ENCODE measurements around the gene RNU6-8. TPM values are rescaled to one million over a fixed set of nuclear protein-coding genes. Genes with fewer than 3 reads are reported as not detected.

The RNU6-8 gene
- total and polyA plus RNA-seq, 2 donors (not counting 1 experiment from before 2014, with no cell fraction given): not detected

GRCh38 chr14:32252030-32252670, 49.1 kb upstream of the RNU6-8 start:
- intact Hi-C loops (cut with micrococcal nuclease): loop anchor here (1.0 kb wide), 4 partner anchors 49 to 742 kb away; partner anchors contain the start of gene RNU6-8
- Histone ChIP-seq H3K79me2 (ENCODE audit: control insufficient read depth, insufficient read depth, low read length) (no peaks in the 10 kb centered on the region), H3K4me2 (replicated peaks; ENCODE audit: low read depth, low read length, poor library complexity, severe bottlenecking) (peak overlapping the region; percentile 19), H3K27me3 (replicated peaks in 1 of 4; ENCODE audit: control extremely low read depth in 1 of 4, control insufficient read depth in 3 of 4, insufficient read depth in 4 of 4, low read length in 3 of 4) (no peaks in the 10 kb centered on the region), H3K36me3 (replicated peaks in 1 of 2; ENCODE audit: control extremely low read depth in 1 of 2, control insufficient read depth in 1 of 2, extremely low read depth in 1 of 2, insufficient read depth in 2 of 2, low read length in 1 of 2) (no peaks in the 10 kb centered on the region), H3K9me3 (ENCODE audit: control extremely low read depth in 1 of 3, control insufficient read depth in 2 of 3, insufficient read depth in 1 of 3, low read length in 2 of 3) (no peaks in the 10 kb centered on the region), H3K27ac (ENCODE audit: low read length in 2 of 2) (no peak overlapping the region), H3K4me3 (ENCODE audit: control extremely low read depth in 1 of 5, extremely low read depth in 1 of 5, insufficient read depth in 1 of 5, low read depth in 2 of 5, low read length in 4 of 5) (no peak overlapping the region), H3K9ac (ENCODE audit: low read length) (no peak overlapping the region), H2AFZ (ENCODE audit: insufficient read depth, low read depth, low read length, poor library complexity, severe bottlenecking) (peak overlapping the region; percentile 40), H4K20me1 (ENCODE audit: control insufficient read depth, insufficient read depth, low read length, poor library complexity, severe bottlenecking) (no peaks in the 10 kb centered on the region), H3K4me1 (ENCODE audit: control insufficient read depth in 2 of 2, insufficient read depth in 2 of 2, low read length in 2 of 2) (peaks cover 0 to 5% of the 10 kb centered on the region in 2 donors)
- H3K4me3 Mint-ChIP-seq: no peak overlapping the region
- WGBS (ENCODE audit: insufficient coverage): 100% methylated on average over 1 of the region's 3 CpGs
- no peak overlapping the region for H3K27ac Mint-ChIP-seq
- CTCF ChIA-PET: interaction anchor here (0.8 to 8.7 kb wide), 28 partner anchors 7 to 795 kb away, joined by 3 to 303 read pairs (median 4); partner anchors contain the start of genes ARHGAP5 and DTD2
- no peaks in the 10 kb centered on the region for H3K4me1 Mint-ChIP-seq
- TF ChIP-seq CTCF (IDR thresholded peaks at IDR 0.05) (peak; percentile 87), EZH2 (IDR thresholded peaks at IDR 0.05; ENCODE audit: borderline replicate concordance, insufficient read depth, low read depth, low read length, poor library complexity, severe bottlenecking) (no peak)
- H3K9me3 Mint-ChIP-seq (ENCODE audit: insufficient read depth): no peaks in the 10 kb centered on the region
- ATAC-seq (ENCODE audit: low read depth) (peak; percentile 90), DNase-seq (peak; percentile 77)
- POLR2A ChIA-PET: no interaction called here
- no peaks in the 10 kb centered on the region for H3K27me3 Mint-ChIP-seq

- Histone ChIP-seq H3K36me3 (replicated peaks in 1 of 2; ENCODE audit: control extremely low read depth in 1 of 2, control insufficient read depth in 1 of 2, extremely low read depth in 1 of 2, insufficient read depth in 2 of 2, low read length in 1 of 2) (no peaks in the 10 kb centered on the region), H3K9me3 (ENCODE audit: control extremely low read depth in 1 of 3, control insufficient read depth in 2 of 3, insufficient read depth in 1 of 3, low read length in 2 of 3) (no peaks in the 10 kb centered on the region), H3K27ac (ENCODE audit: low read length in 2 of 2) (no peak overlapping the region), H3K4me3 (ENCODE audit: control extremely low read depth in 1 of 5, extremely low read depth in 1 of 5, insufficient read depth in 1 of 5, low read depth in 2 of 5, low read length in 4 of 5) (no peak overlapping the region), H3K27me3 (replicated peaks in 1 of 4; ENCODE audit: control extremely low read depth in 1 of 4, control insufficient read depth in 3 of 4, insufficient read depth in 4 of 4, low read length in 3 of 4) (no peaks in the 10 kb centered on the region), H4K20me1 (ENCODE audit: control insufficient read depth, insufficient read depth, low read length, poor library complexity, severe bottlenecking) (no peaks in the 10 kb centered on the region), H2AFZ (ENCODE audit: insufficient read depth, low read depth, low read length, poor library complexity, severe bottlenecking) (peak overlapping the region; percentile 40), H3K4me1 (ENCODE audit: control insufficient read depth in 2 of 2, insufficient read depth in 2 of 2, low read length in 2 of 2) (peaks cover 0 to 5% of the 10 kb centered on the region in 2 donors), H3K9ac (ENCODE audit: low read length) (no peak overlapping the region), H3K4me2 (replicated peaks; ENCODE audit: low read depth, low read length, poor library complexity, severe bottlenecking) (peak overlapping the region; percentile 19), H3K79me2 (ENCODE audit: control insufficient read depth, insufficient read depth, low read length) (no peaks in the 10 kb centered on the region)
- H3K27ac Mint-ChIP-seq: no peak overlapping the region
- DNase-seq: no peak
- H3K9me3 Mint-ChIP-seq (ENCODE audit: insufficient read depth): no peaks in the 10 kb centered on the region
- H3K4me1 Mint-ChIP-seq: no peaks in the 10 kb centered on the region
- no peak overlapping the region for H3K4me3 Mint-ChIP-seq
- ChIA-PET POLR2A (interaction anchor here (0.9 kb wide), 1 partner anchor 175 kb away, joined by 3 read pairs; no protein-coding TSS in a partner anchor), CTCF (interaction anchor here (0.9 to 8.7 kb wide), 19 partner anchors 9 to 748 kb away, joined by 3 to 303 read pairs (median 4); partner anchors contain the start of gene ARHGAP5)
- H3K27me3 Mint-ChIP-seq: no peaks in the 10 kb centered on the region
- no CpG with 5 or more reads among the region's 4 CpGs for WGBS (ENCODE audit: insufficient coverage)
- no peak for ATAC-seq (ENCODE audit: low read depth)
- TF ChIP-seq EZH2 (IDR thresholded peaks at IDR 0.05; ENCODE audit: borderline replicate concordance, insufficient read depth, low read depth, low read length, poor library complexity, severe bottlenecking) (no peak), CTCF (IDR thresholded peaks at IDR 0.05) (no peak)
- intact Hi-C loops (cut with micrococcal nuclease): no loop called here
These were observed 48.5 kb upstream of the RNU6-8 start for GRCh38 chr14:32251530-32251929.
